ENCODE data around the gene TDP1.

GRCh38 chr14:89956661-89957009 lies 908 bp downstream of the TDP1 start:
- no peak for TF ChIP-seq POLR2A (IDR thresholded peaks at IDR 0.05)
- TF ChIP-seq CTCF (IDR thresholded peaks at IDR 0.05 in 4 of 5, conservative IDR thresholded peaks at IDR 0.05 in 1 of 5), result no peak
